Fibroblast of lung (primary cell): ENCODE measurements around the gene CLINT1. TPM values are rescaled to one million over a fixed set of nuclear protein-coding genes. Genes with fewer than 3 reads are reported as not detected.
A peak's percentile ranks its signal among the peaks of the same experiment; 100 is the strongest.
"Not testable (repeated sequence)": the region's sequence is repeated elsewhere in the genome, so short reads cannot be mapped to it uniquely, and the experiment has no call there.

ENCODE experiments used
- DNase-seq, 2 donors: peaks; one replicate each; pipeline versions ENCODE4 v3.0.0 to v3.0.0-alpha.2; 2010; ENCODE audit warnings: low read depth in 2 of 2
- H2AFZ ChIP-seq: 2 replicates; pipeline ENCODE4 v1.5.1; 2012; ENCODE audit warnings: low read length, control low read depth, inconsistent platforms
- H3K27ac ChIP-seq: 2 replicates; pipeline ENCODE4 v1.5.1; 2011; ENCODE audit warnings: low read length, control low read depth; ENCODE audit not compliant: insufficient read depth
- H3K27me3 ChIP-seq: 2 replicates; pipeline ENCODE4 v1.5.1; 2011; ENCODE audit warnings: mild to moderate bottlenecking, low read length; ENCODE audit not compliant: control insufficient read depth, insufficient read depth
- H3K36me3 ChIP-seq: 2 replicates; pipeline ENCODE4 v1.5.1; 2011; ENCODE audit warnings: low read length; ENCODE audit not compliant: control insufficient read depth, insufficient read depth
- H3K4me1 ChIP-seq: 2 replicates; pipeline ENCODE4 v1.5.1; 2011; ENCODE audit warnings: low read length; ENCODE audit not compliant: control insufficient read depth, insufficient read depth; ENCODE audit errors: extremely low read depth
- H3K4me2 ChIP-seq: 2 replicates; pipeline ENCODE4 v1.5.1; 2011; ENCODE audit warnings: low read length, control low read depth; ENCODE audit not compliant: insufficient read depth; ENCODE audit errors: extremely low read depth
- H3K4me3 ChIP-seq, 4 experiments: fragments of 200-600 bp in 1 of 4; sonication (generic) in 1 of 4; replicated peaks in 1 of 4; 2 replicates each; pipeline ENCODE4 v1.5.1; 2011 to 2016; ENCODE audit warnings: low read length in 4 of 4, low read depth in 3 of 4, mild to moderate bottlenecking in 3 of 4, control low read depth in 2 of 4, inconsistent platforms in 1 of 4, mixed read lengths in 1 of 4; ENCODE audit not compliant: insufficient read depth in 1 of 4; ENCODE audit errors: control extremely low read depth in 1 of 4
- H3K79me2 ChIP-seq: 2 replicates; pipeline ENCODE4 v1.5.1; 2012; ENCODE audit warnings: mild to moderate bottlenecking, low read length, inconsistent platforms; ENCODE audit not compliant: control insufficient read depth, insufficient read depth
- H3K9ac ChIP-seq: 2 replicates; pipeline ENCODE4 v1.5.1; 2011; ENCODE audit warnings: mild to moderate bottlenecking, low read length, control low read depth; ENCODE audit not compliant: insufficient read depth
- H3K9me3 ChIP-seq: 2 replicates; pipeline ENCODE4 v1.5.1; 2012; ENCODE audit warnings: low read depth, low read length; ENCODE audit not compliant: control insufficient read depth, insufficient read depth
- H4K20me1 ChIP-seq: 2 replicates; pipeline ENCODE4 v1.5.1; 2011; ENCODE audit warnings: low read length; ENCODE audit not compliant: control insufficient read depth, insufficient read depth; ENCODE audit errors: extremely low read depth
- EZH2 ChIP-seq: IDR thresholded peaks from 2 replicates; pipeline ENCODE4 v1.5.1; 2012; ENCODE audit warnings: low read length, control low read depth, mild to moderate bottlenecking; ENCODE audit errors: missing control alignments
- polyA plus RNA-seq, 2 donors: library from polyadenylated mRNA; depleted of rRNA in 1 of 2; stranded (reverse) in 1 of 2; unstranded in 1 of 2; fragments of >200 nt; gene quantifications; 2 replicates each; pipeline ENCODE4 v1.2.1, GENCODE V29; 2011 to 2012; ENCODE audit warnings: missing spikeins in 1 of 2
- total RNA-seq: library from RNA; depleted of rRNA; stranded (reverse); fragments of >200 nt; gene quantifications from 2 replicates; pipeline ENCODE4 v1.2.1, GENCODE V29; 2014
- TF ChIP-seq, protein P1 (sequence below), 2 donors: IDR thresholded peaks in 1 of 2; conservative IDR thresholded peaks in 1 of 2; 1 replicate in 1 of 2; 2 replicates in 1 of 2; pipeline ENCODE4 v1.5.1; 2011 to 2012; ENCODE audit warnings: low read length in 2 of 2, control low read depth in 1 of 2, inconsistent platforms in 1 of 2, low read depth in 1 of 2, mild to moderate bottlenecking in 1 of 2

Gene CLINT1
- total and polyA plus RNA-seq, 2 donors (not counting 1 experiment from before 2014, with no cell fraction given): 82.4 to 99.0 TPM

DNA sequence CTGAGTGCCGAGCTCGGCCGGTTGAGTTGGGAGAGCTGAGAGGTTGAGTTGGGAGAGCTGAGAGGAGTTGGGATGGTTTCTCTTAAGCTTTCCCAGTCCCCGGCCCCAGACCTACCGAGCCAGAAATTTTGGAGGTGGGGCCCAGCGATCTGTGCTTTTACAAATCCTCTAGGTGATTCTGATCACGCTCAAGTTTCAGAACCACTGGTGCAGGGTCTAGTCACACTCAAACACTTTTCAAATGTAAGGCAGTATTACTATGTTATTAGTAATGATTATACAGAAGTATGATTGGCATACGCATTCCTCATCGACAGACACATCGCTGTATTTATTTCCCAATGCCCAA lies 256 bp upstream of the CLINT1 start:
- peak overlapping the region; percentile 93 to 99 (median 96) for H3K4me3 ChIP-seq
- no peak for DNase-seq
- H3K36me3 ChIP-seq: no peaks in the 10 kb centered on the region
- no peaks in the 10 kb centered on the region for H3K4me1 ChIP-seq
- H2AFZ ChIP-seq: peak overlapping the region; percentile 63
- H3K4me2 ChIP-seq: peak overlapping the region; percentile 15
- peak overlapping the region; percentile 93 for H3K27ac ChIP-seq
- H3K79me2 ChIP-seq: peaks cover 42% of the 10 kb centered on the region
- H4K20me1 ChIP-seq: no peaks in the 10 kb centered on the region
- peak overlapping the region; percentile 90 for H3K9ac ChIP-seq
- H3K9me3 ChIP-seq: no peaks in the 10 kb centered on the region
- H3K27me3 ChIP-seq: no peaks in the 10 kb centered on the region
- TF ChIP-seq, protein P1, sequence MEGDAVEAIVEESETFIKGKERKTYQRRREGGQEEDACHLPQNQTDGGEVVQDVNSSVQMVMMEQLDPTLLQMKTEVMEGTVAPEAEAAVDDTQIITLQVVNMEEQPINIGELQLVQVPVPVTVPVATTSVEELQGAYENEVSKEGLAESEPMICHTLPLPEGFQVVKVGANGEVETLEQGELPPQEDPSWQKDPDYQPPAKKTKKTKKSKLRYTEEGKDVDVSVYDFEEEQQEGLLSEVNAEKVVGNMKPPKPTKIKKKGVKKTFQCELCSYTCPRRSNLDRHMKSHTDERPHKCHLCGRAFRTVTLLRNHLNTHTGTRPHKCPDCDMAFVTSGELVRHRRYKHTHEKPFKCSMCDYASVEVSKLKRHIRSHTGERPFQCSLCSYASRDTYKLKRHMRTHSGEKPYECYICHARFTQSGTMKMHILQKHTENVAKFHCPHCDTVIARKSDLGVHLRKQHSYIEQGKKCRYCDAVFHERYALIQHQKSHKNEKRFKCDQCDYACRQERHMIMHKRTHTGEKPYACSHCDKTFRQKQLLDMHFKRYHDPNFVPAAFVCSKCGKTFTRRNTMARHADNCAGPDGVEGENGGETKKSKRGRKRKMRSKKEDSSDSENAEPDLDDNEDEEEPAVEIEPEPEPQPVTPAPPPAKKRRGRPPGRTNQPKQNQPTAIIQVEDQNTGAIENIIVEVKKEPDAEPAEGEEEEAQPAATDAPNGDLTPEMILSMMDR (conservative IDR thresholded peaks at IDR 0.05 in 1 of 2, IDR thresholded peaks at IDR 0.05 in 1 of 2; ENCODE audit: low read depth in 1 of 2, low read length in 2 of 2): no peak
- no peak for TF ChIP-seq EZH2

DNA sequence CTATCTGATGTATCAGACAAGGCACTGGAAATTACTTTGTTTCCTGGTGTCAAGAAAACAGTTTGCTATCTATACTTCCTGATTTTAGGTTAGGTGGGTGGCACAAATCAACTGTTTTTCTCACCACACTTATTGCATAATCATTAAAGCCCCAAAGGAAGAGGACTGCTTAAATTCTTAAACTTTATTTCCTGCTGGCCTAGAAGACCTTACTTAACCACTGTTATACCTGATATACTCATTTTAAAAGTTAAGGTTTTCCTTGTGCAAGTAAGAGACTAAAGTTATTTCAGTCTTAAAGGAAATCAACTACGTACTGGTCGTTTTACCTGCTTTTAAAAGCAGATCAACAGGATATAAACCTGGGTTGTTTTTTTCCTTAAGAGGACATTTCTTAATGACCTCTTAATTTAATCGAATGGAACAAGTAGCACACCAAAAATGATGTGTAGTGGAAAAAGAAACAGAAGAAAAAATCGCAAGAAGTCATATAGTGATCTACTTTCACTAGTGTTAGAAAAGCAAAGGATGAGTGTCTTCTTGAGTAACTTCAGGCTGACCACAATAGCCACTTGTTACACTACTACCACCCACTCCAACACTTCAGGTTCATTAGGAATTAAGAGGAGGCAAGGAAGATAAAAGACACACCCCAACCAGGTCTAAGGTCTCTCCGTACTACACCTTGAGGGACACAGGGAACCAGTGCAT lies 974 bp downstream of the CLINT1 start:
- Histone ChIP-seq H2AFZ (peak overlapping the region; percentile 73), H3K27me3 (no peaks in the 10 kb centered on the region), H3K79me2 (peaks cover 54% of the 10 kb centered on the region), H4K20me1 (no peaks in the 10 kb centered on the region), H3K4me1 (no peaks in the 10 kb centered on the region), H3K9me3 (no peaks in the 10 kb centered on the region), H3K4me3 (peak overlapping the region; percentile 93 to 99 (median 96)), H3K36me3 (no peaks in the 10 kb centered on the region), H3K27ac (peak overlapping the region; percentile 93), H3K4me2 (peak overlapping the region; percentile 99), H3K9ac (peak overlapping the region; percentile 90)
- TF ChIP-seq, protein P1 (conservative IDR thresholded peaks at IDR 0.05 in 1 of 2, IDR thresholded peaks at IDR 0.05 in 1 of 2; ENCODE audit: low read depth in 1 of 2, low read length in 2 of 2): no peak
- TF ChIP-seq EZH2: no peak
- peak; percentile 17 to 60 for DNase-seq

DNA sequence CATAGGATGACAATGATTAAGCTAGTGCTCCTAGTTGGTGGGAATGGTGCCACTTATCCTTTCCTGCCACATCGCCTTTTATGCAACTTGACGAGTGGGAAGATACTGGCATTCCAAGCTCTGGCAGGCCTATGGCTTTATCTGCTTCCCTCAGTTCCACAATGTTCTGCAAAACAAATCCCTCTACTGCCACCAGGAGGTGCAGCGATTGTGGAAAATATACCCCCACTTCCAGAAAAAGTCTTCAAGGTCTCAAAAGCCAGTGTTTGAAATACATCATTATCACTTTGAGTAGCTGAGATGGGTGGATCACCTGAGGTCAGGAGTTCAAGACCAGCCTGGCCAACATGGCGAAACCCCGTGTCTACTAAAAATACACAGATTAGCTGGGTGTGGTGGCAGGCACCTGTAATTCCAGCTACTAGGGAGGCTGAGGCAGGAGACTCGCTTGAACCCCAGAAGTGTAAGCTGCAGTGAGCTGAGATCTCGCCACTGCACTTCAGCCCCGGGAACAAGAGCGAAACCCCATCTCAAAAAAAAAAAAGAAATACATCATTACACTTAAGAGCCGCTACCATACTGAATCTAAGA lies 3.4 kb downstream of the CLINT1 start:
- Histone ChIP-seq H3K4me3 (no peak overlapping the region), H2AFZ (no peak overlapping the region), H3K9me3 (no peaks in the 10 kb centered on the region), H3K4me2 (no peak overlapping the region), H4K20me1 (peaks cover 2% of the 10 kb centered on the region), H3K27ac (no peak overlapping the region), H3K4me1 (no peaks in the 10 kb centered on the region), H3K36me3 (no peaks in the 10 kb centered on the region), H3K27me3 (no peaks in the 10 kb centered on the region), H3K79me2 (peaks cover 75% of the 10 kb centered on the region), H3K9ac (no peak overlapping the region)
- TF ChIP-seq, protein P1 (conservative IDR thresholded peaks at IDR 0.05 in 1 of 2, IDR thresholded peaks at IDR 0.05 in 1 of 2; ENCODE audit: low read depth in 1 of 2, low read length in 2 of 2): peak; percentile 72 to 86
- no peak for TF ChIP-seq EZH2
- peak; percentile 61 to 71 for DNase-seq

DNA sequence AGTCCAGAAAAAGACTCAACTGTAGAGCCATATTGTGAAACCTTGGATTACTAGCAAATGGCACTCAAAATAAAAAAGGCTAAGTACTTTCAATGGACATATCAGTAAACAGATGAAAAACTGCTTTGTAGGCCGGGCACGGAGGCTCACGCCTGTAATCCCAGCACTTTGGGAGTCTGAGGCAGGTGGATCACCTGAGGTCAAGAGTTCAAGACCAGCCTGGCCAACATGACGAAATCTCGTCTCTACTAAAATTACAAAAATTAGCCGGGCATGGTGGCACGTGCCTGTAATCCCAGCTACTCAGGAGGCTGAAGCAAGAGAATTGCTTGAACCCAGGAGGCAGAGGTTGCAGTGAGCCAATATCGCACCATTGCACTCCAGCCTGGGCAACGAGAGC lies 5.6 kb downstream of the CLINT1 start:
- not testable (repeated sequence) for H3K4me1 ChIP-seq, DNase-seq, H3K4me2 ChIP-seq, H3K9me3 ChIP-seq, H4K20me1 ChIP-seq, H3K4me3 ChIP-seq, H3K36me3 ChIP-seq, H2AFZ ChIP-seq, H3K27ac ChIP-seq, H3K9ac ChIP-seq, H3K27me3 ChIP-seq
- H3K79me2 ChIP-seq: peaks cover 84% of the 10 kb centered on the region
